A673 (cell line): ENCODE results near the gene CYP4F3. TPM values are rescaled to one million over a fixed set of nuclear protein-coding genes. Genes with fewer than 3 reads are reported as not detected.

Source experiments
- BruUV-seq: library from RNA; stranded (reverse); fragments of 400-500 nt; replicated peaks from 2 replicates; lab custom pipeline; 2021; lab: Mats Ljungman, UMichigan
- CTCF ChIA-PET: fragments of 300-600 bp; sonication (Branson Sonifier 250); formaldehyde crosslinking; loops from one replicate; lab custom pipeline; 2022; ENCODE audit warnings: antibody characterized with exemption; lab: Charles Lee
- POLR2A ChIA-PET: fragments of 300-600 bp; sonication (Branson Sonifier 250); formaldehyde crosslinking; loops from one replicate; lab custom pipeline; 2022; ENCODE audit warnings: antibody characterized with exemption; ENCODE audit not compliant: low non-redundant PET; lab: Charles Lee
- DNase-seq: peaks from one replicate; pipeline ENCODE4 v3.0.0-alpha.2; 2015; ENCODE audit warnings: low spot score
- H3K27ac ChIP-seq: fragments of 200-600 bp; sonication (generic); 2 replicates; pipeline ENCODE4 v1.5.1; 2016; ENCODE audit warnings: mixed run types, low read depth, mild to moderate bottlenecking, mixed read lengths, antibody characterized with exemption, low read length; ENCODE audit not compliant: poor library complexity, severe bottlenecking
- H3K27me3 ChIP-seq: fragments of 200-600 bp; sonication (generic); replicated peaks from 2 replicates; pipeline ENCODE4 v1.6.1; 2017; ENCODE audit warnings: mixed run types, low read depth, mild to moderate bottlenecking, mixed read lengths, antibody characterized with exemption, low read length; ENCODE audit not compliant: insufficient read depth, poor library complexity
- H3K36me3 ChIP-seq: fragments of 200-600 bp; sonication (generic); 2 replicates; pipeline ENCODE4 v1.6.1; 2016; ENCODE audit warnings: mixed run types, mild to moderate bottlenecking, mixed read lengths, antibody characterized with exemption, low read length; ENCODE audit not compliant: insufficient read depth, poor library complexity, severe bottlenecking
- H3K4me1 ChIP-seq: fragments of 200-600 bp; sonication (generic); 2 replicates; pipeline ENCODE4 v1.6.1; 2017; ENCODE audit warnings: mixed run types, mild to moderate bottlenecking, mixed read lengths, antibody characterized with exemption, low read length; ENCODE audit not compliant: insufficient read depth, poor library complexity, severe bottlenecking
- H3K4me3 ChIP-seq: fragments of 200-600 bp; sonication (generic); 2 replicates; pipeline ENCODE4 v1.5.1; 2016; ENCODE audit warnings: low read depth, mixed run types, mild to moderate bottlenecking, mixed read lengths, low read length; ENCODE audit not compliant: poor library complexity, severe bottlenecking
- H3K9me3 ChIP-seq: fragments of 200-600 bp; sonication (generic); 2 replicates; pipeline ENCODE4 v1.6.1; 2016; ENCODE audit warnings: mixed run types, low read depth, mild to moderate bottlenecking, mixed read lengths, antibody characterized with exemption, low read length; ENCODE audit not compliant: poor library complexity, severe bottlenecking
- EZH2 ChIP-seq: fragments of 200-600 bp; sonication (generic); IDR thresholded peaks from 2 replicates; pipeline ENCODE4 v1.6.1; 2017; ENCODE audit warnings: borderline replicate concordance, low read depth, mild to moderate bottlenecking, mixed read lengths, antibody characterized with exemption, low read length; ENCODE audit not compliant: poor library complexity, severe bottlenecking
- intact Hi-C: fragments of 100-400 bp; cut with micrococcal nuclease; formaldehyde crosslinking; loops from one replicate; pipeline ENCODE4 v1.10.0; 2022; ENCODE audit not compliant: unreplicated experiment
- total RNA-seq: library from RNA; stranded (reverse); gene quantifications from 2 replicates; pipeline ENCODE4 v1.2.3, GENCODE V29; 2021
- TF ChIP-seq, protein P1 (sequence below): fragments of 300-800, 200-600 bp; sonication (generic); conservative IDR thresholded peaks from 2 replicates; pipeline ENCODE4 v1.5.1; 2017; ENCODE audit warnings: low read depth, mild to moderate bottlenecking, antibody characterized with exemption, low read length, moderate library complexity, mixed read lengths

The CYP4F3 gene
- total RNA-seq, 1 experiment from 2014 or later: not detected

DNA sequence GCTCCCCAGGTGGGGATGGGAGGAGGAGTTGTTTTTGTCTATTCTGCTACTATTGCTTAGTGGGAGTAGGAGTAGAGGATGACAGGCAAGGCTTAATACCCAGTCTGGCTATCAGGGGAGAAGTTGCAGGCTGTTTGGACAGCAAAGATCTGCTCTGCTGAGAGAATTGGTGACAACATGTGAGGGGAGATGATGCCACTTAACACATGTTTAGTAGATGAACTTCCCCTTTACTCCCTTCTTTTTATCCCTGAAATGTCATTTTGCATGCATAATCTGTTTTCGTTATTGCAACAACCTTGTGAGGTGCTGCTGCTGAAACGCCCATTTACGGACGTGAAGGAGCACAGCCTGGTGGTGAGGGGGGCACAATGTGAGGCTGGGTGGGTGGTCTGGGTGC lies 29.2 kb downstream of the CYP4F3 start:
- no peaks in the 10 kb centered on the region for H3K9me3 ChIP-seq
- H3K27ac ChIP-seq: no peak overlapping the region
- no peaks in the 10 kb centered on the region for H3K36me3 ChIP-seq
- no peak for DNase-seq
- TF ChIP-seq EZH2: no peak
- TF ChIP-seq, protein P1, sequence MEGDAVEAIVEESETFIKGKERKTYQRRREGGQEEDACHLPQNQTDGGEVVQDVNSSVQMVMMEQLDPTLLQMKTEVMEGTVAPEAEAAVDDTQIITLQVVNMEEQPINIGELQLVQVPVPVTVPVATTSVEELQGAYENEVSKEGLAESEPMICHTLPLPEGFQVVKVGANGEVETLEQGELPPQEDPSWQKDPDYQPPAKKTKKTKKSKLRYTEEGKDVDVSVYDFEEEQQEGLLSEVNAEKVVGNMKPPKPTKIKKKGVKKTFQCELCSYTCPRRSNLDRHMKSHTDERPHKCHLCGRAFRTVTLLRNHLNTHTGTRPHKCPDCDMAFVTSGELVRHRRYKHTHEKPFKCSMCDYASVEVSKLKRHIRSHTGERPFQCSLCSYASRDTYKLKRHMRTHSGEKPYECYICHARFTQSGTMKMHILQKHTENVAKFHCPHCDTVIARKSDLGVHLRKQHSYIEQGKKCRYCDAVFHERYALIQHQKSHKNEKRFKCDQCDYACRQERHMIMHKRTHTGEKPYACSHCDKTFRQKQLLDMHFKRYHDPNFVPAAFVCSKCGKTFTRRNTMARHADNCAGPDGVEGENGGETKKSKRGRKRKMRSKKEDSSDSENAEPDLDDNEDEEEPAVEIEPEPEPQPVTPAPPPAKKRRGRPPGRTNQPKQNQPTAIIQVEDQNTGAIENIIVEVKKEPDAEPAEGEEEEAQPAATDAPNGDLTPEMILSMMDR: no peak
- no peak overlapping the region for H3K4me3 ChIP-seq
- BruUV-seq: no TSS peak
- POLR2A ChIA-PET: no interaction called here
- intact Hi-C loops: no loop called here
- CTCF ChIA-PET: interaction anchor here (0.6 kb wide), 1 partner anchor 280 kb away, joined by 3 read pairs; no protein-coding TSS in a partner anchor
- H3K27me3 ChIP-seq: no peaks in the 10 kb centered on the region
- no peaks in the 10 kb centered on the region for H3K4me1 ChIP-seq

DNA sequence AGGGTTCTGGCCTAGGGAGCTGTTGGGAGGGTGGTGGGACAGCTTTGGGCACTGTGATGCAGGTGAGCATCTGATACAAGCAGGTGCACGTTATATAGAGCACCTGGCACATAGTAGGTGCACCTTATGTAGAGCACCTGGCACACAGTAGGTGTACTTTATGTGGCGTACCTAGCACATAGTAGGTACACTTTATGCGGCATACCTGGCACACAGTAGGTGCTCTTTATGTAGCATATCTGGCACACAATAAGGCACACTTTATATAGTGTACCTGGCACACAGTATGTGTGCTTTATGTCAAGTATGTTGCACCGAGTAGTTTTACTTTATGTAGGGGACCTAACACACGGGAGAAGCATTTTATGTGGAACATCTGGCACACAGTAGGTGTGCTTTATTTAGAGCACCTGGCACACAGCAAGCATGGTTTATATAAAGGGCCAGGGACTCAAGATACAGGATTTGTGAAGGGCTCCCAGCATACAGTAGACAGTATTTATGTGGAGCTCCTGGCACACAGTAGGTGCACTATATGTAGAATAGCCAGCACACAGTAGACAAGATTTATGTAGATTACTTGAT lies 30.6 kb downstream of the CYP4F3 start:
- CTCF ChIA-PET: no interaction called here
- POLR2A ChIA-PET: no interaction called here
- Histone ChIP-seq H3K36me3 (no peaks in the 10 kb centered on the region), H3K27me3 (no peaks in the 10 kb centered on the region), H3K4me3 (no peak overlapping the region), H3K9me3 (no peaks in the 10 kb centered on the region), H3K4me1 (no peaks in the 10 kb centered on the region), H3K27ac (no peak overlapping the region)
- intact Hi-C loops: no loop called here
- no peak for DNase-seq
- TF ChIP-seq EZH2: no peak
- TF ChIP-seq, protein P1: no peak
- BruUV-seq: no TSS peak

DNA sequence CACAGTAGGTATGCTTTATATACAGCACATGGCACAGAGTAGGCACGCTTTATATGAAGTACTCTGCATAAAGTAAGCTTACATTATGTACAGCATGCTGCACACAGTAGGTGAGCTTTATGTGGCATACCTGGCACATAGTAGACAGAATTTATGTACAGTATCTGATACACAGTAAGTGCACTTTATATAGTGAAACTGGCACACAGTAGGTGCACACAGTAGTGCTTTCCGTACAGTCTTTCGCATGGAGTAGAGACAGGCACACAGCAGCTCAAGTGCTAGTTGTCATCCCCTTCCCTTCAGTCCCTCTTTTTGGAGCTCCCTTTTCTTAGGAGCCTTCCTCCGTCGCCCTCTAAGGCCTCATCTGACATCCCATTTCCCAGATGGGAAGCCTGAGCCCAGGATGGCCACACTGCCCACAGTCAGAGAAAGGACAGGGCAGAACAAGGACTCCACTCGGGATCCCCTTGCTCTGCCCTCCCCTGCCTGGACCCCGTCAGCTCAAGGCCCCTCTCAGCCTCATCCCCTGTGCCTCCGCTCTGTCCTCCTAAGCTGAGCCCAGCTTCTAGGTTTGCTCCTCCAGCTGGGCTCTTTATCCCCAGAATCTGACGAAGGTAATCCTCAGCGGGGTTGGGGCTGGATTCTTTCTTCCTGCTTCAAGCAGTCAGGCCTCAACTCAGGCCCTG lies 31.3 kb downstream of the CYP4F3 start:
- no peak for DNase-seq
- H3K27ac ChIP-seq: no peak overlapping the region
- intact Hi-C loops: no loop called here
- H3K36me3 ChIP-seq: no peaks in the 10 kb centered on the region
- H3K4me3 ChIP-seq: no peak overlapping the region
- TF ChIP-seq EZH2: no peak
- TF ChIP-seq, protein P1: no peak
- CTCF ChIA-PET: no interaction called here
- H3K4me1 ChIP-seq: no peaks in the 10 kb centered on the region
- POLR2A ChIA-PET: no interaction called here
- no peaks in the 10 kb centered on the region for H3K27me3 ChIP-seq
- BruUV-seq: no TSS peak
- H3K9me3 ChIP-seq: no peaks in the 10 kb centered on the region
